Measurements from ENCODE around the gene NFKBIZ.

The NFKBIZ gene

GRCh38 chr3:101825904-101826445 lies 23.3 kb upstream of the NFKBIZ start:
- DNase-seq (ENCODE audit: low spot score) = no peak

- DNase-seq (ENCODE audit: low spot score) = peak; percentile 70
Measured at GRCh38 chr3:101827211-101828174, 21.8 kb upstream of the NFKBIZ start.

GRCh38 chr3:101828276-101828675 lies 21.0 kb upstream of the NFKBIZ start:
- DNase-seq (ENCODE audit: low spot score) = no peak

- no peak for DNase-seq (ENCODE audit: low spot score)
Measured at GRCh38 chr3:101828691-101829436, 20.4 kb upstream of the NFKBIZ start.

GRCh38 chr3:101829437-101829830 lies 19.9 kb upstream of the NFKBIZ start:
- no peak for DNase-seq (ENCODE audit: low spot score)

- no peak for DNase-seq (ENCODE audit: low spot score)
Measured at GRCh38 chr3:101829874-101830273, 19.4 kb upstream of the NFKBIZ start.

- no peak for DNase-seq (ENCODE audit: low spot score)
Measured at GRCh38 chr3:101833446-101833974, 15.8 kb upstream of the NFKBIZ start.

GRCh38 chr3:101835676-101836075 lies 13.6 kb upstream of the NFKBIZ start:
- no peak for DNase-seq (ENCODE audit: low spot score)

GRCh38 chr3:101836160-101836559 lies 13.2 kb upstream of the NFKBIZ start:
- no peak for DNase-seq (ENCODE audit: low spot score)

- peak; percentile 14 for DNase-seq (ENCODE audit: low spot score)
Measured at GRCh38 chr3:101836652-101837598, 12.4 kb upstream of the NFKBIZ start.

- no peak for DNase-seq (ENCODE audit: low spot score)
Measured at GRCh38 chr3:101838691-101839090, 10.6 kb upstream of the NFKBIZ start.

- no peak for DNase-seq (ENCODE audit: low spot score)
Measured at GRCh38 chr3:101840066-101840465, 9.2 kb upstream of the NFKBIZ start.

GRCh38 chr3:101842245-101842934 lies 6.9 kb upstream of the NFKBIZ start:
- no peak for DNase-seq (ENCODE audit: low spot score)

- DNase-seq (ENCODE audit: low spot score) = no peak
Measured at GRCh38 chr3:101842935-101843330, 6.4 kb upstream of the NFKBIZ start.

- DNase-seq (ENCODE audit: low spot score) = peak; percentile 30
Measured at GRCh38 chr3:101845425-101845824, 3.9 kb upstream of the NFKBIZ start.

GRCh38 chr3:101846709-101847108 lies 2.6 kb upstream of the NFKBIZ start:
- DNase-seq (ENCODE audit: low spot score) = no peak

- DNase-seq (ENCODE audit: low spot score) = no peak
Measured at GRCh38 chr3:101847328-101847727, 2.0 kb upstream of the NFKBIZ start.

GRCh38 chr3:101848326-101848725 lies 988 bp upstream of the NFKBIZ start:
- DNase-seq (ENCODE audit: low spot score) = no peak

- no peak for DNase-seq (ENCODE audit: low spot score)
Measured at GRCh38 chr3:101849714-101850245, 466 bp downstream of the NFKBIZ start.

GRCh38 chr3:101850246-101851051 lies 1.1 kb downstream of the NFKBIZ start:
- DNase-seq (ENCODE audit: low spot score) = no peak

Measured in LoVo (cell line).